Upper lobe of left lung (tissue), 4 donors: ENCODE data around the gene PTGFR.

Source experiments
- CTCF ChIP-seq, 6 experiments: fragments of 450-650 bp in 4 of 6; fragments of 200-600 bp in 2 of 6; sonication (generic) in 2 of 6; IDR thresholded peaks; one replicate each; pipeline ENCODE4 v1.5.1; 2016 to 2019; ENCODE audit warnings: antibody characterized with exemption in 6 of 6
- EP300 ChIP-seq, 4 donors: sonication (generic); formaldehyde crosslinking; IDR thresholded peaks; one replicate each; pipeline ENCODE4 v1.5.1; 2017; ENCODE audit warnings: antibody characterized with exemption in 4 of 4, control low read depth in 2 of 4
- POLR2A ChIP-seq, 4 donors: fragments of 450-650 bp; IDR thresholded peaks; one replicate each; pipeline ENCODE4 v1.5.1; 2016 to 2017; ENCODE audit warnings: antibody characterized with exemption in 4 of 4, mild to moderate bottlenecking in 2 of 4
- POLR2AphosphoS5 ChIP-seq, 2 donors: sonication (generic); formaldehyde crosslinking; IDR thresholded peaks; one replicate each; pipeline ENCODE4 v1.5.1; 2017; ENCODE audit warnings: antibody characterized with exemption in 2 of 2

GRCh38 chr1:78464449-78464891 lies 26.3 kb upstream of the PTGFR start:
- TF ChIP-seq POLR2A (IDR thresholded peaks at IDR 0.05) = no peak
- no peak for TF ChIP-seq POLR2AphosphoS5 (IDR thresholded peaks at IDR 0.05)
- TF ChIP-seq CTCF (IDR thresholded peaks at IDR 0.05) = no peak
- no peak for TF ChIP-seq EP300 (IDR thresholded peaks at IDR 0.05)
